ENCODE results near the gene TSR3. TPM values are rescaled to one million over a fixed set of nuclear protein-coding genes. Genes with fewer than 3 reads are reported as not detected.

Gene TSR3
- 31.9 and 68.2 TPM in 2 replicates for total RNA-seq (ENCODE audit: low replicate concordance)

GRCh38 chr16:1351582-1352362 lies at the start of gene TSR3, which contains the start of gene GNPTG:
Gene TSR3, minus strand, starts transcription at chr16:1351878. Its CDS starts 74 bp downstream, at chr16:1351804.
Gene GNPTG, plus strand, starts transcription at chr16:1351931. Its CDS starts 35 bp downstream, at chr16:1351966.

GRCh38 chr16:1333149-1333812 lies 18.4 kb downstream of the TSR3 start, which contains the start of gene BAIAP3:
Gene BAIAP3, plus strand, starts transcription at chr16:1333645. Its CDS starts 4,905 bp downstream, at chr16:1338550.

GRCh38 chr16:1308977-1309885 lies 42.4 kb downstream of the TSR3 start, which contains the start of gene UBE2I:
Gene UBE2I, plus strand, starts transcription at chr16:1309636. Its CDS starts 4,395 bp downstream, at chr16:1314031.

Other genes starting within 250 kb of the TSR3 start
- gene CACNA1H, start 198.8 kb downstream of the TSR3 start, total RNA-seq (ENCODE audit: low replicate concordance), result 0.45 and 2.2 TPM in 2 replicates
- not detected in 2 replicates for gene TPSG1, start 126.6 kb downstream of the TSR3 start, total RNA-seq (ENCODE audit: low replicate concordance)
- gene TPSB2, start 121.7 kb downstream of the TSR3 start, total RNA-seq (ENCODE audit: low replicate concordance), result not detected in 2 replicates
- not detected in 2 replicates for gene TPSAB1, start 111.2 kb downstream of the TSR3 start, total RNA-seq (ENCODE audit: low replicate concordance)
- not detected in 2 replicates for gene TPSD1, start 95.8 kb downstream of the TSR3 start, total RNA-seq (ENCODE audit: low replicate concordance)
- 33.1 and 36.5 TPM in 2 replicates for gene UBE2I, start 42.2 kb downstream of the TSR3 start, total RNA-seq (ENCODE audit: low replicate concordance)
- gene BAIAP3, start 18.2 kb downstream of the TSR3 start, total RNA-seq (ENCODE audit: low replicate concordance), result 0.60 TPM in 1 of 2 replicates, not detected in the other
- 32.8 and 93.4 TPM in 2 replicates for gene GNPTG, start 53 bp upstream of the TSR3 start, total RNA-seq (ENCODE audit: low replicate concordance)
- 5.3 and 9.7 TPM in 2 replicates for gene UNKL, start 62.8 kb upstream of the TSR3 start, total RNA-seq (ENCODE audit: low replicate concordance)
- 16.8 and 18.8 TPM in 2 replicates for gene UQCC4, start 68.9 kb upstream of the TSR3 start, total RNA-seq (ENCODE audit: low replicate concordance)
- gene PERCC1, start 79.2 kb upstream of the TSR3 start, total RNA-seq (ENCODE audit: low replicate concordance), result not detected in 2 replicates
- gene CCDC154, start 92.7 kb upstream of the TSR3 start, total RNA-seq (ENCODE audit: low replicate concordance), result 0.08 and 0.70 TPM in 2 replicates
- 35.6 and 83.5 TPM in 2 replicates for gene CLCN7, start 123.2 kb upstream of the TSR3 start, total RNA-seq (ENCODE audit: low replicate concordance)
- not detected in 2 replicates for gene PTX4, start 137.1 kb upstream of the TSR3 start, total RNA-seq (ENCODE audit: low replicate concordance)
- gene TELO2, start 141.5 kb upstream of the TSR3 start, total RNA-seq (ENCODE audit: low replicate concordance), result 5.1 and 10.0 TPM in 2 replicates
- 19.0 and 45.4 TPM in 2 replicates for gene TMEM204, start 181.8 kb upstream of the TSR3 start, total RNA-seq (ENCODE audit: low replicate concordance)

Data from smooth muscle cell of the coronary artery (primary cell).